ENCODE data around the gene DIP2C. TPM values are rescaled to one million over a fixed set of nuclear protein-coding genes. Genes with fewer than 3 reads are reported as not detected.
"Not testable (repeated sequence)": the region's sequence is repeated elsewhere in the genome, so short reads cannot be mapped to it uniquely, and the experiment has no call there.

Gene DIP2C
- total RNA-seq, 1 donor = 0.27 TPM

- no peak for DNase-seq (ENCODE audit: low read depth in 2 of 3, low spot score in 2 of 3)
These were observed 247.3 kb downstream of the DIP2C start for GRCh38 chr10:442209-442608.

- DNase-seq (ENCODE audit: low read depth in 2 of 3, low spot score in 2 of 3) = no peak
These were observed 247.8 kb downstream of the DIP2C start for GRCh38 chr10:441659-442058.

- DNase-seq (ENCODE audit: low read depth in 2 of 3, low spot score in 2 of 3) = no peak
These were observed 249.3 kb downstream of the DIP2C start for GRCh38 chr10:440127-440526.

GRCh38 chr10:437698-438490 is 251.6 kb downstream of the DIP2C start:
- no peak for DNase-seq (ENCODE audit: low read depth in 2 of 3, low spot score in 2 of 3)

- DNase-seq (ENCODE audit: low read depth in 2 of 3, low spot score in 2 of 3) = no peak
These were observed 252.4 kb downstream of the DIP2C start for GRCh38 chr10:436911-437665.

GRCh38 chr10:436013-436697 is 253.3 kb downstream of the DIP2C start:
- DNase-seq (ENCODE audit: low read depth in 2 of 3, low spot score in 2 of 3) = no peak

- DNase-seq (ENCODE audit: low read depth in 2 of 3, low spot score in 2 of 3) = no peak
These were observed 254.1 kb downstream of the DIP2C start for GRCh38 chr10:435397-435796.

GRCh38 chr10:429696-430095 is 259.8 kb downstream of the DIP2C start:
- no peak for DNase-seq (ENCODE audit: low read depth in 2 of 3, low spot score in 2 of 3)

- DNase-seq (ENCODE audit: low read depth in 2 of 3, low spot score in 2 of 3) = no peak
These were observed 261.5 kb downstream of the DIP2C start for GRCh38 chr10:427761-428519.

GRCh38 chr10:425365-425764 is 264.1 kb downstream of the DIP2C start:
- not testable (repeated sequence) for DNase-seq (ENCODE audit: low read depth in 2 of 3, low spot score in 2 of 3)

- DNase-seq (ENCODE audit: low read depth in 2 of 3, low spot score in 2 of 3) = not testable (repeated sequence)
These were observed 264.7 kb downstream of the DIP2C start for GRCh38 chr10:424724-425123.

GRCh38 chr10:423178-423577 is 266.3 kb downstream of the DIP2C start:
- DNase-seq (ENCODE audit: low read depth in 2 of 3, low spot score in 2 of 3) = no peak

- no peak for DNase-seq (ENCODE audit: low read depth in 2 of 3, low spot score in 2 of 3)
These were observed 266.8 kb downstream of the DIP2C start for GRCh38 chr10:422675-423074.

GRCh38 chr10:422241-422640 is 267.2 kb downstream of the DIP2C start:
- DNase-seq (ENCODE audit: low read depth in 2 of 3, low spot score in 2 of 3) = no peak

GRCh38 chr10:421170-421569 is 268.3 kb downstream of the DIP2C start:
- DNase-seq (ENCODE audit: low read depth in 2 of 3, low spot score in 2 of 3) = no peak

GRCh38 chr10:420154-421121 is 269.0 kb downstream of the DIP2C start:
- DNase-seq (ENCODE audit: low read depth in 2 of 3, low spot score in 2 of 3) = no peak

- no peak for DNase-seq (ENCODE audit: low read depth in 2 of 3, low spot score in 2 of 3)
These were observed 270.6 kb downstream of the DIP2C start for GRCh38 chr10:418894-419293.

- no peak for DNase-seq (ENCODE audit: low read depth in 2 of 3, low spot score in 2 of 3)
These were observed 271.2 kb downstream of the DIP2C start for GRCh38 chr10:418226-418625.

- DNase-seq (ENCODE audit: low read depth in 2 of 3, low spot score in 2 of 3) = no peak
These were observed 273.4 kb downstream of the DIP2C start for GRCh38 chr10:416091-416515.

- DNase-seq (ENCODE audit: low read depth in 2 of 3, low spot score in 2 of 3) = no peak
These were observed 275.8 kb downstream of the DIP2C start for GRCh38 chr10:413662-414071.

Data from hematopoietic multipotent progenitor cell (in vitro differentiated cells).